Stimulated activated naive CD8-positive, alpha-beta T cell treated with anti-CD3 and anti-CD28 coated beads, Interleukin-15, amount 100 ng/mL, for 72 hours (primary cell): ENCODE measurements around the gene TACR1.

Experiments used
- ATAC-seq: fragments of 150-1000 bp; cut with Tn5 transposase; 2 replicates; pipeline ENCODE4 v1.10.0; 2021; ENCODE audit warnings: mild to moderate bottlenecking, moderate library complexity
- DNase-seq, 2 donors: peaks; one replicate each; pipeline ENCODE4 v3.0.0; 2021 to 2022
- H3K27ac Mint-ChIP-seq, 2 donors: one replicate each; pipeline ENCODE4 v1.8.0; 2022; ENCODE audit warnings: mild to moderate bottlenecking in 2 of 2, mixed read lengths in 2 of 2, moderate library complexity in 2 of 2
- H3K27me3 Mint-ChIP-seq: one replicate; pipeline ENCODE4 v1.8.0; 2022; ENCODE audit warnings: mixed read lengths
- H3K4me1 Mint-ChIP-seq: one replicate; pipeline ENCODE4 v1.8.0; 2022; ENCODE audit warnings: mild to moderate bottlenecking, mixed read lengths
- H3K4me3 Mint-ChIP-seq, 2 donors: one replicate each; pipeline ENCODE4 v1.8.0; 2022; ENCODE audit warnings: mild to moderate bottlenecking in 2 of 2, mixed read lengths in 2 of 2, moderate library complexity in 1 of 2
- H3K9me3 Mint-ChIP-seq, 2 donors: one replicate each; pipeline ENCODE4 v1.8.0; 2022; ENCODE audit warnings: mixed read lengths in 2 of 2

The TACR1 gene

DNA sequence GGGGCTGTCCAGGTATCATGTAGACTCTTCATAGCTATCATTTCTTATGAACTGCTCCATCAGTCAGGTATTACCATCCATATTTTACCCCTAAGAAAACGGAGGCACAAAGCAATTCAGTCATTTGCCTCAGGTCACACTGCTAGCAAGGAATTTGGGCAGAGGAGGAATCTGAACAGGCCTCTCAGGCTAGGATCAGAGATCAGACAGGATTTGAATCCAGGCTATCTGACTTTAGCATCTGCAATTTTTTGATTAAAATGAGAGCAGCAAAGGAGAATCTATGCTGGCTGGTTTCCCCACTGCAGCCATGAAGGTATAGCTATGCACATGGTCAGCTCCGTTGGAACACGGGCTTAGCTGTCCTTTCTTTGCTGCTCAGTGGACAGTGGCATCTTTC is 60.1 kb downstream of the TACR1 start:
- DNase-seq, result no peak
- ATAC-seq, result no peak
- Mint-ChIP-seq H3K27ac (no peak overlapping the region), H3K4me1 (no peaks in the 10 kb centered on the region), H3K27me3 (no peaks in the 10 kb centered on the region), H3K9me3 (no peaks in the 10 kb centered on the region), H3K4me3 (no peak overlapping the region)

DNA sequence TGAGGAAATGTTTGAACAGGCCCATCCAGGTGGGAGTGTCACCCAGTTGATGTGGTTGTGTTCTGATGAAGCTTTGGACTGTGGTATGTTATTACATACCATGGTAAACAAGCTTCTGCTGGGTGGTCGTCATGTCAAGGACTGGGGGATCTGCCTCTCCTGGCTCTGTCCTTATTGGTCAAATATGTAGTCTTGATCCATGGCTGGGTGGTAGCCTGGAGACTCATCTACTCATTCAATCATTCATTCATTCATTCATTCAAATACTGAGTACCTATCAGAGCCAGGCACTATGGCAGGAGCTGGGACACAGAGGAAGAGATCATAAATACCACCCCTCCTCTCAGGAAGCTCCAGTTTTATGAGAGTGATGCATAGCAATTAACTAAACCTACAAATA is 60.8 kb downstream of the TACR1 start:
- ATAC-seq, result no peak
- H3K4me1 Mint-ChIP-seq, result no peaks in the 10 kb centered on the region

DNA sequence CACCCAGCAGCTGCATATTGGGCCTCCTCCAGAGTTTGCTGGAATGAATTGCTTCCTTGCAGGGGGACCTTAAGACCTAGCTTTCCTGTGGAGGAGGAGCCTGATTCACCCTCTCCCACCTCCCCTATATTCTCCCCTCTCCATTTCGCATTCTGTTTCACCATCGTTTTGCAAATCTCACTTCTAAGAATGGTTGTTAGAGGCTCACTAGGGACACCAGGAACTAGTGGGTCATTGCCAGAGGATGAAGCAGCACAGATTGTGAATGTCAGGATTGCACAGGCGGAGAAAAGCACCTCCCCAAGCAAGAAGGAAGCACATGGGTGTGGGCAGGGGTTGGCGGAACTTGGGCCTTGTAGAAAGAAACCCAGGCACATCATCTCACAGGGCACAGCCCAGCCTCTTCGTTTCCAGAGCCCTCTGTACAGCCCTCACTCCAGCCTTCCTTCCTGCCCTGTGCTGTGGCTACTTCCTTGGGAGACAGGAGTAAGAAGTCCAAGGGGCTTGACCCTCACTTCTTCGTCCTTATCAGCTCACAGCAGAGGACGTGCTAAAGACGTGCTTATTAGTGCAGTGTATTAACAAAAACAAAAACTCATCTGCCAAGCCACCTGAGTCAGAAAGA is 63.4 kb downstream of the TACR1 start:
- H3K27ac Mint-ChIP-seq, result no peak overlapping the region

More for the DNA sequence above, 60.8 kb downstream of the TACR1 start:
- H3K4me3 Mint-ChIP-seq, result no peak overlapping the region
- no peaks in the 10 kb centered on the region for H3K27me3 Mint-ChIP-seq
- H3K27ac Mint-ChIP-seq, result no peak overlapping the region
- H3K9me3 Mint-ChIP-seq, result no peaks in the 10 kb centered on the region
- DNase-seq, result no peak

DNA sequence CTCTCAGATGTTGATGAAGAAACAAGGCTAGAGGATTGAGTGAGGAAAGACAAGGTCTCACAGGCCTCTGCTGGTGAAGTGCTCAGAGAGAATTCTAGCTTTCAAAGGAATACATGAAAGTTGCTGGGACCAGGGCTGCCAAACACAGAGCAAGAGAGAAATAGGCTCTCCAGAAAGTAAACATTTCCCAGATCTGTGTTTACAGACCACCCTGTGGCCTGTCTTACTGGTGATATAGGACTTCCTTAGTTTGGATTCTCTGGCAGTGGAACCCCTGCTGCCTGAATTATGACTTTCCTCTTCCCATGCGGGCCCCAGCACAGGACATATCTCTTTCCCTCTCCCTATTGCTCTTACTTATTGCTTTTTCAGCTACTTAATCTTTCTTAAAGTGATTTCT is 64.5 kb downstream of the TACR1 start:
- H3K4me3 Mint-ChIP-seq, result no peak overlapping the region
- peak overlapping the region in 1 of 2 donors; percentile 24 for H3K27ac Mint-ChIP-seq
- DNase-seq, result no peak
- ATAC-seq, result no peak
- no peaks in the 10 kb centered on the region for H3K4me1 Mint-ChIP-seq
- H3K27me3 Mint-ChIP-seq, result no peaks in the 10 kb centered on the region
- H3K9me3 Mint-ChIP-seq, result no peaks in the 10 kb centered on the region

More for the DNA sequence above, 63.4 kb downstream of the TACR1 start:
- Mint-ChIP-seq H3K4me3 (no peak overlapping the region), H3K9me3 (no peaks in the 10 kb centered on the region), H3K27me3 (no peaks in the 10 kb centered on the region), H3K4me1 (no peaks in the 10 kb centered on the region)
- no peak for DNase-seq
- no peak for ATAC-seq

DNA sequence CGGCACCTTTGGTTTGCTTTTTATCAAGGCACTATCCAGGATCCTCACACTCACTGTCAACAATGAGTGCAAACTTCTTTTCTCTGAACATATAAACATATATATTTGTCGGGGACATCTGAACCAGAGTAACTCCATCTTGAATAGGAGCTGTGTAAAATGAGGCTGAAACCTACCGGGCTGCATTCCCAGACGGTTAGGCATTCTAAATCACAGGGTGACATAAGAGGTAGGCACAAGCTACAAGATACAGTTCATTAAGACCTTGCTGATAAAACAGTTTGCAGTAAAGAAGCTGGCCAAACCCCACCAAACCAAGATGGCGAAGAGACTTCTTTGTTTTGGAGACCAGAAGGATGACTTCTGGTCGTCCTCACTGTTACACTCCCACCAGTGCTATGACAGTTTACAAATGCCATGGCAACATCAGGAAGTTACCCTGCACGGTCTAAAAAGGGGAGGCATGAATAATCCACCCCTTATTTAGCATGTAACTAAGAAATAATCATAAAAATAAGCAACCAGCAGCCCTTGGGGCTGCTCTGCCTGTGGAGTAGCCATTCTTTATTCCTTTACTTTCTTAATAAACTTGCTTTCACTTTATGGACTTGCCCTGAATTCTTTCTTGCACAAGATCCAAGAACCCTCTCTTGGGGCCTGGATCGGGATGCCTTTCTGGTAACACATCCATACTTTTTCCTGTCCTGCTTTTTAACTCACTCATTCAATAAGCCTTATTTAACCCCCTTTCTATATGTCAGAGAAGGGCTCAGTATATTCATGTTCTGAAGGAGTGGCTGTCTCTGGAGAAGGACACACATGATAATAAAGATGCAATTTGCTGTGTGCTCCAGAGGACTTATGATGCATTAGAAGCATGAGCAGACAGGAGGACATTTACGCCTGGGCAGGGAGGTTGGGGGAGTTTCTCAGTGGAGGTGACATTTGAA is 65.4 kb downstream of the TACR1 start:
- no peak overlapping the region for H3K4me3 Mint-ChIP-seq
- no peaks in the 10 kb centered on the region for H3K4me1 Mint-ChIP-seq
- DNase-seq, result no peak
- ATAC-seq, result no peak
- H3K27ac Mint-ChIP-seq, result no peak overlapping the region
- no peaks in the 10 kb centered on the region for H3K9me3 Mint-ChIP-seq
- no peaks in the 10 kb centered on the region for H3K27me3 Mint-ChIP-seq

DNA sequence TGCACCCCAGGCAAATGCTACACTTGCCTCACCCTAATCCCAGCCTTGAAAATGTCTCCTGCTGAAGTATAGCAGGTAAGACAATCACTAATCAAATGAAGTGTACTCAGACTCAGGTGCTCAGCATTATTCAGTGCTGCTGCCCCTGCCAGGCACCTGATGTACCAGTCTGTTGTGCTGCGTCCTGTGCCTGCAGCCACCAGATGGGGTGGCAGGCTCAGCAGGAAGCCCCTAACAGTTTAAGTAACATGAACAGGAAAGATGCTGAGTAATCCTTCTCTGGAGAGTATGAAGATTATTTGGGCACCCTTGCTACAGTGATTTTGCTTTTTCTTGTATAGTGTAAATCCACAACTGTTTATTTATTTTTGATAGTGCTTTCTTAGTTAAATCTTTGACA is 69.1 kb downstream of the TACR1 start:
- DNase-seq (no peak), ATAC-seq (no peak)
- no peak overlapping the region for H3K4me3 Mint-ChIP-seq
- H3K9me3 Mint-ChIP-seq, result peaks cover 0 to 5% of the 10 kb centered on the region in 2 donors
- no peaks in the 10 kb centered on the region for H3K27me3 Mint-ChIP-seq
- H3K4me1 Mint-ChIP-seq, result no peaks in the 10 kb centered on the region
- H3K27ac Mint-ChIP-seq, result no peak overlapping the region

DNA sequence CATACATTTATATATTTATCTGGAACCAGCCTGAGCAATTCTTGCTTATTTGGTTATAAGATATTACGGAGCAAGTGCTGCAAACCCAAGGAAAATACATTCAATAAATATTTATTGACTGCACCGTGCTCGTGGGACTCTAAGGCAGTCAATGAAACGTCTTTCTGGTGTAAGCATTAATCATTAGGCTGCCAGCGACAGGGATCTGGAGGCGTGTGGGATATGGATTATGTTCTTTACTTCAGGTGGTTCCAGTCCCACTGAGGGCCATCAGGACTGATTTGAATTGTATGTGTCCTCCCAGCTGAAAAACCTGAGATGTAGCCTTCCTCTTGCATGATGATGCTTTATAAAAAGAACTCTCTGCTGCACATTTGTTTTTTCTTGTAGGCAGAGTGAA is 75.4 kb downstream of the TACR1 start:
- Mint-ChIP-seq H3K4me1 (no peaks in the 10 kb centered on the region), H3K9me3 (peaks cover 0 to 5% of the 10 kb centered on the region in 2 donors), H3K27ac (no peak overlapping the region), H3K4me3 (no peak overlapping the region), H3K27me3 (no peaks in the 10 kb centered on the region)
- ATAC-seq (no peak), DNase-seq (no peak)

DNA sequence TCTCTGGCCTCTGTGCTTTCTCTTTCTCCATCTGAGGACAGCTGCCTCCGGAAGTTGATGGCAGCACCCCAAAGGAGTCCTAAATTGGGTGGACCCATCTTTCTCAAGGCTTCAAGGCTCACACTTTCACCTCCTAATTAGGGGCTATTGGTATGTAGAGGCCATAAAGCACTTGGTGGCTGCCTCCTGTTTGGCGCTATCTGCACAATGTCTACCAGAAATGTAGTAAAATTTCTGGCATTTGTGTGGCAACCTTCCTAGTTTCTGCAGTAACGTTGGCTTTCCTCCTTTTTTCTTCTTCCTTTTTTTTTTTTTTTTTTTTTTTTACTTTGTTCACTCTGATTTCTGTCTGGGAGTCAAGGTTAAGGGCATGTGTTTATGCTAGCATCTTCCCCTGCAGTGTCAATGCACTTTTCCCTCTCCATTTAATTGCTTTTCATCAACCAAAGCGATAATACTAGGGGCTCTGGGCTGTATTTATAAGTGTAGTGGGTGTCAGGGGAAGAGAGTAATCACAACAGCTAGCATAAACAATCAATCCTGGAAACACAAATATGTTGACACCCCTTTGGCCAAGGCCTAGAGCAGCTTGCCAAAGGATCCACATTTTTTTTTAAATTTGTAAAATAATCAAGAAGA is 86.0 kb downstream of the TACR1 start:
- Mint-ChIP-seq H3K9me3 (no peaks in the 10 kb centered on the region), H3K27ac (no peak overlapping the region), H3K4me1 (no peaks in the 10 kb centered on the region), H3K4me3 (no peak overlapping the region), H3K27me3 (no peaks in the 10 kb centered on the region)
- no peak for DNase-seq
- ATAC-seq, result no peak

DNA sequence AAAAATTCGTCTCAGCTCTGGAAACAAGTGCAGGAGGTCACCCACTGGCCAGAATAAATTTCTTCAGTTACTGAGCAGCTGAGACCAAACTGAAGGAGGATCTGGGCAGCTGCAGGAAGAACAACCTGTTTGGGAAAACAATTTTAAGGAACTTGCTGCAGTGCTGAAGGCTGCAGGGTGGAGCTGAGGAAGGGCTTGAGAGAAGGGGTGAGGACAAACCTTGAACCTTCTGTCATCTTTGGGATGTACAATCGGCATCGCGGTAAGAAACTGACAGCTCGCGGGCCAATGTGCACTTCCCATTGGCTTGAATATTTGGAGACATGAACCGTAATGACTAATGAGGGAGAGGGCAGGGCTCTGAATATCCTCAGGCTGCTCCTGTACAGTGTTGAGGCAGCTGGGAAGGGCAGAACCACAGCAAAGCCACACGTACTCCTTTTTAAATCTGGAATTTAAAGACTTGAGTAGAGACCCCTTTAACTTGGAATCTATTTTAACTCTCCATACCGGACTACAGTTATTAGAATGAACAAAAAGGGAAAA is 90.3 kb downstream of the TACR1 start:
- DNase-seq, result no peak
- Mint-ChIP-seq H3K27ac (peak overlapping the region in 1 of 2 donors; percentile 77), H3K4me3 (no peak overlapping the region)

DNA sequence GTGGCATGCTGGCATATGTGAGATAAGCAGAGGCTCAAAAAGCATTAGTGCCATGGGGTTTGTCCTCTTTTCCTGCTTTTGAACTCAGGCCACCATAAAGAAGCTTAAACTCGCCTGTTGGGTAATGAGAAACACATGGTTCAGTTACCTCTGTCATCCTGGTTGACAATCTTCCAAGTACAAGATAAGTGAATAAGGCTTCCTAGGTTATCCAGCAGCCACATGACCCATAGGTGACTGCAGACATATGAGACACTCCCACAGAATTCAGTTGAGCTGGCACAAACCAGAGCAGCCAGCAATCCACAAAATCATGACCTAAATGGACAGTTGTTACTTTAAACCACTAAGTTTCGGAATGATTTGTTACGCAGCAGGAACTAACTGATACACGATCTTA is 97.3 kb downstream of the TACR1 start:
- DNase-seq (no peak), ATAC-seq (no peak)
- H3K27me3 Mint-ChIP-seq, result no peaks in the 10 kb centered on the region
- H3K4me3 Mint-ChIP-seq, result no peak overlapping the region
- H3K4me1 Mint-ChIP-seq, result no peaks in the 10 kb centered on the region
- H3K27ac Mint-ChIP-seq, result no peak overlapping the region
- peaks cover 0 to 7% of the 10 kb centered on the region in 2 donors for H3K9me3 Mint-ChIP-seq

More for the DNA sequence above, 90.3 kb downstream of the TACR1 start:
- H3K27me3 Mint-ChIP-seq, result no peaks in the 10 kb centered on the region
- no peak for ATAC-seq
- no peaks in the 10 kb centered on the region for H3K4me1 Mint-ChIP-seq
- no peaks in the 10 kb centered on the region for H3K9me3 Mint-ChIP-seq

DNA sequence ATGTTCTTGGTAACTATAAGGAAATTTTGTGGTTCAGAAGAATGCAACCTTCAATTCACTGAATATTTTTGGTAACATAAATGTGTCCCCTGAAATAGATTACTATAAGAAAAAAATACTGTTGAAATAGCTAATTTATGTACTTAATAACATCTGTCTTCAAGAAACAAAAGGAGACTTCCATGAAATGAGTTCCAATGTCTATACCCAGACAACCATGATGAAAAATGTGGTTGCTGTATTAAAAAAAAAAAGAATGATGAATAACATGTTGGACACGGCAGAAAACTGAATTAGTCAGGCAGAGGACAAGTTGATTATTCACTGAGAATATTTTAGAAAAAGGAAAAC is 98.5 kb downstream of the TACR1 start:
- no peaks in the 10 kb centered on the region for H3K4me1 Mint-ChIP-seq
- DNase-seq (no peak), ATAC-seq (no peak)
- H3K27me3 Mint-ChIP-seq, result no peaks in the 10 kb centered on the region
- no peak overlapping the region for H3K27ac Mint-ChIP-seq
- H3K9me3 Mint-ChIP-seq, result peaks cover 0 to 7% of the 10 kb centered on the region in 2 donors
- H3K4me3 Mint-ChIP-seq, result no peak overlapping the region

DNA sequence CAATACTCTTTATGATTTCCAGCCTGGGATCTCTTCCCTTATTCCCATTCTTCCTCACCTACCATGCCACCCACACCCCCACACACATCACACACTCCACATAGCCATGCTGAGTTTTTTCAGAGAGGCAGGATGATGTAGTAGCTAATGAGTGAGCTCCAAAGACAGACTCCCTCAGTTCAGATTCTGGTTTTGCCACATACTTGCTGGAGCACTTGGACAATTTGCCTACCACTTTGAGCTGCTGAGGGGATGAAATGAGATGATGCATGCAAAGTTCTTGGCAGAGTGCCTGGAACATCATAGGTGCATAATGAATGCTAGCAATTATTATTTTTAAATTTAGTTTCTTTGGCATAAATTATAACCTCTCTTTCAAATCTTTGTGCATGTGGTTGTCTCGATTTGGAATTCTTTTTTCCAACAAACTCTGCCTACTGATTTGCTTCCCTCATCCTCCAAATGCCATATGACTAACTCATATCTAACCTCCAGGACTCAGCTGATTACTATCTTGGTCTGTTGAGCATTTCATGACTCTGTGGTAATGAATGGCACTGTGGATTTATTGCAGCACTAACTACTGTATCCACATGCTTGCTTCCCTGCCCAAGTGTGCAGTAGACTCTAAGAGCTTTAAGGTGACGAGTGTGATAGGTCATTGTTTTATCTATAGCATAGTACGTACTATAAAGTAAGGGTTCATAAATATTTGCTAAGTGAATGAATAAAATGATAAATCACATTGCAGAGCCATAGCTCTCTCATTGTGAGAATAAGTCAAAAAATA is 99.1 kb downstream of the TACR1 start:
- peaks cover 0 to 7% of the 10 kb centered on the region in 2 donors for H3K9me3 Mint-ChIP-seq
- H3K27ac Mint-ChIP-seq, result no peak overlapping the region
- no peak overlapping the region for H3K4me3 Mint-ChIP-seq
- no peak for ATAC-seq
- no peaks in the 10 kb centered on the region for H3K27me3 Mint-ChIP-seq
- no peaks in the 10 kb centered on the region for H3K4me1 Mint-ChIP-seq
- DNase-seq, result no peak

DNA sequence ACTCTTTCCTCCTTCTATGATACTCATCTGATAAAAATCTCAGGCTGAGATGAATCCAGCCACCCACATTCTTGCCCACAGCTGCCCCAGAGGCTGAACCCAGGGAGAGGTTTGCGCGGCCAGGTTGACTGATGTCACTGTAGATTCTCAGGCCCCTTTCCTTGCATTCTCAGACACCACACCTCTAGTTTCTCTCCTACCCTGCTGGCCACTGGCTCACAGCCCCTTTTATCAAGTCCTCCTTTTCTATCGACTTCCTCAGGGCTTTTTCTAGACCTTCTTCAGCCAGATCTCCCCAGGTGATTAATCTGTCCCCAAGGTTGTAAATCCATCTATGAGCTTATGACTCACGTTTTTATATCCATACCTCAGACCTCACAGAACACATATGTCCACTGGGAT is 99.8 kb downstream of the TACR1 start:
- Mint-ChIP-seq H3K4me1 (no peaks in the 10 kb centered on the region), H3K27me3 (no peaks in the 10 kb centered on the region), H3K9me3 (peaks cover 0 to 7% of the 10 kb centered on the region in 2 donors), H3K4me3 (no peak overlapping the region), H3K27ac (no peak overlapping the region)
- ATAC-seq, result no peak
- DNase-seq, result no peak

DNA sequence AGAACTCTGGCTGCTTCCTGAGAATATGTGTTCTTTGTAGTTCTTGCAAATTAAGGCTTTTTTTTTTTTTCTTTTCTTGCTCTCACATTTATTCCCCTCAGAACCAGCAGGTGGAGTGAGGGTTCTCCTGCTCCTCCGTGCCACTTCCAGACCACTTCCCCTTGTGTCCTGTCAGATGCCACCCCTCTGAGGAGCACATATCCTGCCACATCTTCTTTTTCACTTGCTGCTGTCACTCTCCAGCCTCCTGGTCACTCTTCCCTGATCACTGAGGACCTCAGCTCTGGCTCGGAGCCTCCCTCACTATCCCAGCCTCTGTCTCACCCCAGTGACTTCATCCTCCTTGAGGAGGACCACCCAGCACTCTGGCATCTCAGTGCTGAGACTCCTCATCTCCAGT is 100.5 kb downstream of the TACR1 start:
- H3K27me3 Mint-ChIP-seq, result no peaks in the 10 kb centered on the region
- no peak for DNase-seq
- peaks cover 0 to 7% of the 10 kb centered on the region in 2 donors for H3K9me3 Mint-ChIP-seq
- ATAC-seq, result no peak
- H3K4me1 Mint-ChIP-seq, result no peaks in the 10 kb centered on the region
- H3K4me3 Mint-ChIP-seq, result no peak overlapping the region
- H3K27ac Mint-ChIP-seq, result no peak overlapping the region

DNA sequence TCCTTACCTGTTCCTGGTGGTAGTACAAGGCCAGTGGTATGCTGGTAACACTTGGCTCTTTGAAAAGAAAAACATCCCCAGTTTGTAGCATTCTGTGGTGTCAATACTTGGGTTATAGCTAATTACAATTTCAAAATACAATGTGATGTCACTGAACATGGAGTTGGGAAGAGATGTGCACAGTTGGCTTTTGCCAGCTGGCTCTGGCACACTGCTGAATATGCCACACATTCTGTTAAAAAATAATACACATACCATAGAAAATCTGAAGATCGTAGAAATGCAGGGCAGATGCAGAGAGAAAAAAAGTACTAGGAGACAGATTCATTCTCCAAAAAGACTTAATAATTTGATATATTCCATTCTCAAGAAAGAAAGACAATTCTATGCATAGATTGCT is 101.5 kb downstream of the TACR1 start:
- Mint-ChIP-seq H3K27me3 (no peaks in the 10 kb centered on the region), H3K4me3 (no peak overlapping the region), H3K4me1 (no peaks in the 10 kb centered on the region), H3K9me3 (no peaks in the 10 kb centered on the region), H3K27ac (no peak overlapping the region)
- ATAC-seq, result no peak
- DNase-seq, result no peak
